ENCODE data around the gene MARCHF10. TPM values are rescaled to one million over a fixed set of nuclear protein-coding genes. Genes with fewer than 3 reads are reported as not detected.
"Not testable (repeated sequence)": the region's sequence is repeated elsewhere in the genome, so short reads cannot be mapped to it uniquely, and the experiment has no call there.

MARCHF10 gene
- total RNA-seq, 1 donor from 2014 or later = not detected

DNA sequence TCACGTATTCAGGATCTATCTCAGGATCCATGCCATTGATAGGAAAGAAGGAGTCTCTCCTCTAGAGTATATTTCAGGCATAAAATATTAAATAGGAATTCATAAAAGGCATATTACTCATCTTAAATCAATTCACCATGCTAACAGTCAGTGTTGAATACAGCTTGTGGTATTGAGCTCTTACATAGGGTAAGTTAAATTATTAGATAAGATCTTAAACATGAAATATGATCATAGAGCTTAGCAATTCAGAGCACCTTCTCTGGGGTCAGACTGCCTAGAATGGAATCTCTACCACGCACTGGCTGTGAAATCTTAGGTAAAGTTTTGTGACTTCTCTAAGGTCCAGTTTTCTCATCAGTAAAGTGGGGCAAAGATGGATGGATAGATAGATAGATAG is 20.7 kb downstream of the MARCHF10 start:
- no peak for DNase-seq
- TF ChIP-seq, protein P1, sequence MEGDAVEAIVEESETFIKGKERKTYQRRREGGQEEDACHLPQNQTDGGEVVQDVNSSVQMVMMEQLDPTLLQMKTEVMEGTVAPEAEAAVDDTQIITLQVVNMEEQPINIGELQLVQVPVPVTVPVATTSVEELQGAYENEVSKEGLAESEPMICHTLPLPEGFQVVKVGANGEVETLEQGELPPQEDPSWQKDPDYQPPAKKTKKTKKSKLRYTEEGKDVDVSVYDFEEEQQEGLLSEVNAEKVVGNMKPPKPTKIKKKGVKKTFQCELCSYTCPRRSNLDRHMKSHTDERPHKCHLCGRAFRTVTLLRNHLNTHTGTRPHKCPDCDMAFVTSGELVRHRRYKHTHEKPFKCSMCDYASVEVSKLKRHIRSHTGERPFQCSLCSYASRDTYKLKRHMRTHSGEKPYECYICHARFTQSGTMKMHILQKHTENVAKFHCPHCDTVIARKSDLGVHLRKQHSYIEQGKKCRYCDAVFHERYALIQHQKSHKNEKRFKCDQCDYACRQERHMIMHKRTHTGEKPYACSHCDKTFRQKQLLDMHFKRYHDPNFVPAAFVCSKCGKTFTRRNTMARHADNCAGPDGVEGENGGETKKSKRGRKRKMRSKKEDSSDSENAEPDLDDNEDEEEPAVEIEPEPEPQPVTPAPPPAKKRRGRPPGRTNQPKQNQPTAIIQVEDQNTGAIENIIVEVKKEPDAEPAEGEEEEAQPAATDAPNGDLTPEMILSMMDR (IDR thresholded peaks at IDR 0.05) = no peak
- ATAC-seq = no peak

DNA sequence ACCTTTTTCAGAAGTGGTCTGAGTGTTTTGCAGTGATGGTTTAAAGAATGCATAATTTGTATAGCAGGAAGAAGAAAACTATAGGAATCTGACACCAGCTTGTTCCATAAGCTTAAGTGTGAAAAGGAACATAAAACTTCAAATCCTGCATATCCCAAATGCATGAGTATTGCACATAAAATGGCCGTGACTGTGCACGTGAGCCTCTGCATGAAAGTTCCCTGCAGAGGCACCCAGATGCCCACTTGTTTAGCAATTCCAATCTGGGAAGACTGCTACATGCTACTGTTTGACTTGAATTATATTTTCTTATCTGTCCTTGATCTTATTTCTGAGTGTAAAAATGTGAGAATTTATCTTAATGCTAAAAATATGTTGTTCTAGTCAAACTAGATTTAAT is 21.5 kb downstream of the MARCHF10 start:
- Histone ChIP-seq H3K27me3 (no peaks in the 10 kb centered on the region), H3K4me1 (no peaks in the 10 kb centered on the region), H3K4me3 (no peak overlapping the region), H3K36me3 (no peaks in the 10 kb centered on the region), H3K27ac (no peak overlapping the region), H3K9me3 (no peaks in the 10 kb centered on the region)
- TF ChIP-seq, protein P1 (IDR thresholded peaks at IDR 0.05) = no peak
- DNase-seq = no peak
- no peak for ATAC-seq
- intact Hi-C loops (cut with DNase I) = no loop called here

More for the DNA sequence above, 20.7 kb downstream of the MARCHF10 start:
- Histone ChIP-seq H3K4me3 (no peak overlapping the region), H3K4me1 (no peaks in the 10 kb centered on the region), H3K9me3 (no peaks in the 10 kb centered on the region), H3K27ac (no peak overlapping the region), H3K27me3 (no peaks in the 10 kb centered on the region), H3K36me3 (no peaks in the 10 kb centered on the region)
- intact Hi-C loops (cut with DNase I) = no loop called here

DNA sequence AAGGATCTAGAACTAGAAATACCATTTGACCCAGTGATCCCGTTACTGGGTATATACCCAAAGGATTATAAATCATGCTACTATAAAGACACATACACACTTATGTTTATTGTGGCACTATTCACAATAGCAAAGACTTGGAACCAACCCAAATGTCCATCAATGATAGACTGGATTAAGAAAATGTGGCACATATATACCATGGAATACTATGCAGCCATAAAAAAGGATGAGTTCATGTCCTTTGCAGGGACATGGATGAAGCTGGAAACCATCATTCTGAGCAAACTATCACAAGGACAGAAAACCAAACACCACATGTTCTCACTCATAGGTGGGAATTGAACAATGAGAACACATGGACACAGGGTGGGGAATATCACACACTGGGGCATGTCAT is 22.1 kb downstream of the MARCHF10 start:
- H3K9me3 ChIP-seq; H3K27me3 ChIP-seq; intact Hi-C loops (cut with DNase I); H3K27ac ChIP-seq; H3K4me1 ChIP-seq; DNase-seq; ATAC-seq; H3K36me3 ChIP-seq; H3K4me3 ChIP-seq: not testable (repeated sequence)

DNA sequence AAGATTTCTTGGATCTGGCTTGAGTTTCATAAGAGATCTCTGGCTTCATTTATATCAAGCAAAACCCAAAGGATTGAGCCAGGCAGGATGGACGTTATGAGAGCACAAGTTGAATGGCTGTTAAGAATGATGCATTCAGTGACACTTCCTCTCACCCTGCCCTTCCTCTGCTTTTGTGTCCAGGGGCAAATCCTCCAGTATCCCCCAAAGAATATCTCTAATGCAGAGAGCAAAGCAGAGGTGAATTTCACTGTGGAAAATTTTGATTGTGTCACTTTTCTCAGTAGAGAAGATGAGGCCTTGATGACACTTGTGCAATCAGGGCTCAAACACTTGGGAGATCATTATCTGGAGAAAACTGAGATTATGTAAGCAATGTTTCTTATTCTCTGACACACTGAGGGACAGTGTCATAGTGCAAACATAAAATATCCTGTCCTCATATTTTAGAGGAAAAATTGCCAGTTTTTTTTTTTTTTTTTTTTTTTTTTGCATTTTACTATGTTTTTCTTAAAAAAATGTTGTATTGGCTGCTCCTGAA is 25.3 kb downstream of the MARCHF10 start:
- Histone ChIP-seq H3K4me1 (peaks cover 8% of the 10 kb centered on the region), H3K27me3 (no peaks in the 10 kb centered on the region), H3K27ac (no peak overlapping the region), H3K9me3 (no peaks in the 10 kb centered on the region), H3K36me3 (no peaks in the 10 kb centered on the region), H3K4me3 (no peak overlapping the region)
- ATAC-seq = no peak
- DNase-seq = no peak
- TF ChIP-seq, protein P1 (IDR thresholded peaks at IDR 0.05) = no peak
- intact Hi-C loops (cut with DNase I) = no loop called here

DNA sequence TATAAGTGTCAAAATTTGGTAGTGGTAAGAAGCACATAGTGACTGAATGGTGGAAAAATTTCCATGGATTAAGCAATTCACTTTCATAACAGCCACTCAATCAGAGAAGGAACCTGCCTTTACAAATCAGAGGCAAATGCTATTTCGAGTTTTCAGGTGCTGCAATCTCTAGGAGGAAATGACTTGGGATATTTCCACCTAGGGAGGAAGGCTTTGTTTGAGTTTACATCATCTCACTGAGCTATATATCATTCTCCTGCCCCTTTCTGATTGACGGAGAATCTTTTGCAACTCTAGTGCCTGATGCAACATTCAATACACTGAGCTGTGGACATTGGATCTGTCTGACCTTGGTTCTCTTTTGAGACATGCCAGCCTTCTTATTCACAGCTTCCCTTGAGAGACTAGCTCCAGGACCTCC is 26.3 kb downstream of the MARCHF10 start:
- H3K27ac ChIP-seq = peak overlapping the region; percentile 4
- DNase-seq (no peak), ATAC-seq (peak; percentile 55)
- no peaks in the 10 kb centered on the region for H3K27me3 ChIP-seq
- TF ChIP-seq, protein P1 (IDR thresholded peaks at IDR 0.05) = no peak
- H3K4me1 ChIP-seq = peaks cover 8% of the 10 kb centered on the region
- intact Hi-C loops (cut with DNase I) = no loop called here
- no peak overlapping the region for H3K4me3 ChIP-seq
- no peaks in the 10 kb centered on the region for H3K36me3 ChIP-seq
- H3K9me3 ChIP-seq = no peaks in the 10 kb centered on the region

DNA sequence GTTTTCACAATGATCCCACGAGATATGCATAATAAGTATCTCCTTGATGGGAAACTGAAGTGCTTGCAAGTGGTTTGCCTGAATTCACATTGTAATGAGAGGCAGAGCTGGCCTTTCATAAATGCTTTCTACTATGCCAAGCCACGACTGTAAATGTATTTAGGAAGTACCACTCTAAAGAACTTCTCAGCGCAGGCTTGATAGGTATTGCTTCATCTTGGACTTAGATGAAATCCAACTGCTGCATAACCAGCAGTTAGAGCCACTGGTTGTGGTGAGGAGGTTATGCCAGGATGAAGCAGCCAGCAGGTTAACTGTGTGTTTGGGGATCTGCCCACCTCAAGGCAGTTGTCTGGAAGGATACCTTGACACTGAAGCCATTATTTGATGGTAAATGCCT is 26.8 kb downstream of the MARCHF10 start:
- H3K4me3 ChIP-seq = no peak overlapping the region
- intact Hi-C loops (cut with DNase I) = no loop called here
- DNase-seq (no peak), ATAC-seq (peak; percentile 57)
- H3K27ac ChIP-seq = peak overlapping the region; percentile 4
- peaks cover 8% of the 10 kb centered on the region for H3K4me1 ChIP-seq
- no peaks in the 10 kb centered on the region for H3K27me3 ChIP-seq
- TF ChIP-seq, protein P1 (IDR thresholded peaks at IDR 0.05) = no peak
- no peaks in the 10 kb centered on the region for H3K36me3 ChIP-seq
- no peaks in the 10 kb centered on the region for H3K9me3 ChIP-seq
